Naive B cell (primary cell): ENCODE results near the gene ELAVL4. TPM values are rescaled to one million over a fixed set of nuclear protein-coding genes. Genes with fewer than 3 reads are reported as not detected.
A peak's percentile ranks its signal among the peaks of the same experiment; 100 is the strongest.

Source experiments
- ATAC-seq, 2 donors: fragments of 150-1000 bp; cut with Tn5 transposase; 2 replicates each; pipeline ENCODE4 v1.10.0; 2021; ENCODE audit warnings: low read depth in 2 of 2, mild to moderate bottlenecking in 2 of 2, moderate library complexity in 2 of 2
- DNase-seq: peaks from one replicate; pipeline ENCODE4 v3.0.0; 2022
- H3K27ac Mint-ChIP-seq, 6 donors: one replicate each; pipeline ENCODE4 v1.8.0; 2020 to 2022; ENCODE audit warnings: mild to moderate bottlenecking in 6 of 6, mixed read lengths in 6 of 6, moderate library complexity in 5 of 6, inconsistent platforms in 2 of 6
- H3K27me3 Mint-ChIP-seq, 3 donors: one replicate each; pipeline ENCODE4 v1.8.0; 2021 to 2022; ENCODE audit warnings: mixed read lengths in 3 of 3, mild to moderate bottlenecking in 1 of 3
- H3K36me3 Mint-ChIP-seq, 2 donors: one replicate each; pipeline ENCODE4 v1.8.0; 2020 to 2022; ENCODE audit warnings: mixed read lengths in 2 of 2, inconsistent platforms in 1 of 2, mild to moderate bottlenecking in 1 of 2
- H3K4me1 Mint-ChIP-seq, 3 donors: one replicate each; pipeline ENCODE4 v1.8.0; 2020 to 2022; ENCODE audit warnings: mixed read lengths in 3 of 3, inconsistent platforms in 1 of 3, mild to moderate bottlenecking in 1 of 3, moderate library complexity in 1 of 3
- H3K4me3 Mint-ChIP-seq, 8 donors: one replicate each; pipeline ENCODE4 v1.8.0; 2020 to 2022; ENCODE audit warnings: mild to moderate bottlenecking in 8 of 8, mixed read lengths in 8 of 8, moderate library complexity in 8 of 8, inconsistent platforms in 2 of 8
- H3K9me3 Mint-ChIP-seq, 7 donors: one replicate each; pipeline ENCODE4 v1.8.0; 2020 to 2022; ENCODE audit warnings: mixed read lengths in 7 of 7, mild to moderate bottlenecking in 5 of 7, inconsistent platforms in 2 of 7, moderate library complexity in 1 of 7
- polyA plus RNA-seq, 6 donors: library from polyadenylated mRNA; unstranded; fragments of 300-500 nt; fragmentation: Illumina TruSeq; gene quantifications; one replicate each; pipeline ENCODE4 v1.2.3, GENCODE V29; 2021; ENCODE audit warnings: low read depth in 6 of 6

Gene ELAVL4
- polyA plus RNA-seq, 6 donors from 2014 or later: not detected

DNA sequence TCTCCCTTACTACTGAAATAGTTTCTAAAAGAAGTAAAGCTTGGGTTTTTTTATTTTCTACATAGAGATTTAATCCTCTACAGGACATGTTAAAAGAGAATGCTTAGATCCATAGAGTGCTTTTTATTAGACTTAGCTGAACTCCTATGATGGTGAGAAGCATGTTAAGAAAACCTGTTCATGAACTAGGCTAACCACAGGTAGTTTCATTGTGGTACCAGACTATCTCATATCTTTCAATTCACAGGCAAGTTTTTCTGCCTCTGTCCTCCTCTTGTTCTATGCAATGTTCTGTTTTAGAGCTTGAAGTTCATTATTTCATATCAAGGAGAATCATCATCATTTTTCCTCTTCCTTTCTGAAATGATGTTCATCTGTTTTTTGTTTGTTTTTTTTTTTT is 65.4 kb downstream of the ELAVL4 start:
- ATAC-seq (no peak), DNase-seq (no peak)
- H3K9me3 Mint-ChIP-seq: no peaks in the 10 kb centered on the region
- no peaks in the 10 kb centered on the region for H3K36me3 Mint-ChIP-seq
- H3K27me3 Mint-ChIP-seq: peaks cover 0 to 7% (median 5%) of the 10 kb centered on the region in 3 donors
- no peak overlapping the region for H3K4me3 Mint-ChIP-seq
- peak overlapping the region in 1 of 6 donors; percentile 14 for H3K27ac Mint-ChIP-seq
- H3K4me1 Mint-ChIP-seq: no peaks in the 10 kb centered on the region

DNA sequence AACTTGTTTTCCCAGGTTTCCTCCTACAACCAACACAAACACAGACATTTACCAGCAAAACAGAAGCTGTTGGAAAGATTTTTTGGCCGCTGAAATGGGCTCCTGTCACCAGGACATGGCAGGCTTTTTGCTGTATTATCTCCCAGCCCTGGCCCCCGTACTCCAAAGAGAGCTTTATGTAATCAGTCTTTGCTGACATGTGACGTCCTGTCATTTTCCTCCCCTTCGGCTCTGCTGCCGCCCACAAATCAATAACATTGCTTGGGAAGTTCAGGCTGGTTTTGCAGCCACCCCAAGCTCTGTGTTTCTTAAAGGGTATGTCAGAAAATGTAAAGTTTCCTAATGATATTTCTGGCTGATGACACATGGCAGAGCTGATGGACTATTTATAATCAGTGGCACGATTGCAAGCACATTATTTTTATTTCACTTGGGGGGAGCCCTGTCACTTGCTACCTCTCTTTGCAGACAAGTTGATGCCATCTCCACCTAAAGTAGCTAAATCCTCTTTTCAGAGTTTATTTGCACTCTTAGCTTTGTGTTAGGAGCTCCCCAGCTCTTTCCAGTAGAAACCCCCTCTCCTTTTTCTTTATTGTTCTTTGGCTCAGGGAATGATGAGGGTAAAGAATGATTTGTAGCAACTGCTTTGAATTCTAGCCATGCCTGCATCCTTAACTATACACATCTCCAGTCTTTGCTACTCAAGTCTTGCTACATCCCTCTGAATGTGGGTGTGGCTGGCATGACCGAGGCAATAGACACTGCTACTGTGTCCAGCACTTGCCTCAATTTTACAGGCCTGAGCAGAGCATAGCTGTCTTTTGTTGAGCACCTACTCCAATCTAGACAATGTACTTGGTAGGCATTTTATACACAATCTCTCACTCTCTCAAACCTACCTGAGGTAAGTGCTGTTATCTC is 67.3 kb downstream of the ELAVL4 start:
- H3K4me3 Mint-ChIP-seq: no peak overlapping the region
- ATAC-seq: no peak

DNA sequence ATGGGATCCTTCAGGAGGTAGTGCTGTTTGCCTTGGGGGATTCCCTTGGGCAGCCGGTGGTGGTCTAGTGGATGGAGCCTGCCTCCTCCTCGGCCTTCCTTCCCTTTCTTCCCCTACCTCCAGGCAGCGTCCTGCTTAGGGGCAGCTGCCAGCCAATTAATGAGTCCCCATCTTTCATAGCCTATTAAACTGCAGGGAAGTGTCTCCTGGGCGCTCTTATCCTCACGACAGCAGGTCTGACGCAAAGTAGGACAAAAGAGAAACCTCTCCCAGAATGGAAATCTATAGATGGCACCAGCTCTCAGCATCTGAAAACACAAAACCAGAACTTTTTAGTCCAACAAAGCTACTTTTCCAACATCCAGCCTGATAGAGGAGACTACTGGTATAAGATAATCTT is 69.3 kb downstream of the ELAVL4 start:
- no peak for ATAC-seq

More for the DNA sequence above, 67.3 kb downstream of the ELAVL4 start:
- peaks cover 0 to 9% (median 7%) of the 10 kb centered on the region in 3 donors for H3K27me3 Mint-ChIP-seq
- H3K27ac Mint-ChIP-seq: no peak overlapping the region
- DNase-seq: no peak
- no peaks in the 10 kb centered on the region for H3K4me1 Mint-ChIP-seq
- no peaks in the 10 kb centered on the region for H3K36me3 Mint-ChIP-seq
- H3K9me3 Mint-ChIP-seq: no peaks in the 10 kb centered on the region

DNA sequence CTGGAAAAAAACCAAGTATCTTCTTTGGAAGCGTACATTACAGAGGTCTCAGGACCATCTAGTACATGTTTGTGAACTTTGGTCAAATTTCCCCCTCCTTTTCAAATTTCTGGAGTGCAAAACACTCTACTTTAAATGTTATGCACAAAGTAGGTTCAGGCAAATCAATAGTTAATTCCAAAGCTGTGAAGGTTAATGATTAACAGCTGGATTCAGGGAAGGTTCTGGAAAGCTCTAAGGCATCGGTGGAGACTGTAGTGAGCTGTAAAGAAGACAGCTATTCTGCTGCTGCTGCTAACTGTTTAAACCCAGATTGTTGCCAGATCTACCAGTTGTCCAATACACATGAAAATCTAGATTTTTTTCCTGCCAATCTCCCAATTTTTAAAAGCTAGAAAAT is 70.9 kb downstream of the ELAVL4 start:
- DNase-seq (no peak), ATAC-seq (no peak)
- Mint-ChIP-seq H3K27me3 (peaks cover 0 to 17% (median 9%) of the 10 kb centered on the region in 3 donors), H3K4me1 (peaks cover 0 to 8% (median 5%) of the 10 kb centered on the region in 3 donors), H3K4me3 (no peak overlapping the region), H3K36me3 (no peaks in the 10 kb centered on the region), H3K27ac (no peak overlapping the region), H3K9me3 (no peaks in the 10 kb centered on the region)

More for the DNA sequence above, 69.3 kb downstream of the ELAVL4 start:
- no peak for DNase-seq
- Mint-ChIP-seq H3K27ac (no peak overlapping the region), H3K36me3 (no peaks in the 10 kb centered on the region), H3K27me3 (peaks cover 0 to 9% (median 7%) of the 10 kb centered on the region in 3 donors), H3K4me1 (no peaks in the 10 kb centered on the region), H3K9me3 (no peaks in the 10 kb centered on the region), H3K4me3 (no peak overlapping the region)

DNA sequence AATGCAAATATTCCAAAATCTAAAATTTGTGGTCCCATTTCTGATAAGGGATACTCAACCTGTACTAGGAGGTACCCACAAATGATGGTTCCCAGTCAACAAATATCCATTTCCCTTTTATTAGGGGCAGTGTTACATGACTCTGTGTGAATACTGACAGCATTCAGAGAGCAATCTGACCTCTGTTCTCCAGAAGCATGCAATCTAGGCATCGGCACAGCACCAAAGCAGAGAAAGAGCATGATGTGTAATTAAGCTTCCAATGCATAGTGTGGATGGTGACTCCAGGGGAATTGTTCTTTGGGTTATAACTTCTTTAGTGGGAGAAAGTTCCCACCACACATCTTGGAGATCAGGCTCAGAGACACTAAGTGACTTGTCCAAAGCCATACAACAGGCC is 71.6 kb downstream of the ELAVL4 start:
- H3K27ac Mint-ChIP-seq: no peak overlapping the region
- no peaks in the 10 kb centered on the region for H3K9me3 Mint-ChIP-seq
- H3K4me3 Mint-ChIP-seq: no peak overlapping the region
- H3K4me1 Mint-ChIP-seq: peaks cover 0 to 8% (median 5%) of the 10 kb centered on the region in 3 donors
- no peaks in the 10 kb centered on the region for H3K36me3 Mint-ChIP-seq
- H3K27me3 Mint-ChIP-seq: peaks cover 0 to 20% (median 9%) of the 10 kb centered on the region in 3 donors
- ATAC-seq: no peak
- DNase-seq: no peak

DNA sequence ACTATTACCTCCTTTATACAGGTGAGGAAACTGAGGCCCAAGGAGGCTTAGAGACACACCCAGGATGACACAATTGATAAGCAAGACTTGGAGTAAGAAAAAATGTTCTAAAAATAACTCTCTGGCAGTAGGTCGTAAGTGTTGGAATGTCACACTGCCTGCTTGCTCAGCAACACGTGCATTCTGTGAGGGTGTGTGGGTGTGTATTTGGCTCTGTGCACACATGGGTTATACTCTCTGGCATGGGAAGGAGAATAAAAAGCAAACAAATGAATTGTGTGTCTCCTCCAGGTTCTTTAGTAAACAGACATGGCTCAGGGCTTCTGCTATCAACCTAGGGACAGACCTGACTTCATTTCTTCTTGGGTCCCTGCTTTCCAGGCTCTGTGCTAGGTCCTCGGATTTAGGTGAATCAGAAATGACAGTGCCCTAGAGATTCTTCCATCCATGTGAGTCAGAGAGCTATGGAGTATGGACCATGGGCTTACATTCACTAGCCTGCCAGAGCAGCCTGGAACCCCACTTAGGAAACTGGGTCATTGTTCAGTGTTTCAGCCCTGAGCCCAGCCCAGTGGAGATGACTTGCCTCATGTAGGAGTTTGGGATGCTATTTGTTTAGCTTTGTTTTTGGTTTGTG is 72.4 kb downstream of the ELAVL4 start:
- Mint-ChIP-seq H3K27ac (no peak overlapping the region), H3K4me3 (no peak overlapping the region), H3K27me3 (peaks cover 0 to 21% (median 9%) of the 10 kb centered on the region in 3 donors), H3K4me1 (peaks cover 0 to 8% (median 5%) of the 10 kb centered on the region in 3 donors), H3K36me3 (no peaks in the 10 kb centered on the region), H3K9me3 (no peaks in the 10 kb centered on the region)
- DNase-seq (no peak), ATAC-seq (no peak)

DNA sequence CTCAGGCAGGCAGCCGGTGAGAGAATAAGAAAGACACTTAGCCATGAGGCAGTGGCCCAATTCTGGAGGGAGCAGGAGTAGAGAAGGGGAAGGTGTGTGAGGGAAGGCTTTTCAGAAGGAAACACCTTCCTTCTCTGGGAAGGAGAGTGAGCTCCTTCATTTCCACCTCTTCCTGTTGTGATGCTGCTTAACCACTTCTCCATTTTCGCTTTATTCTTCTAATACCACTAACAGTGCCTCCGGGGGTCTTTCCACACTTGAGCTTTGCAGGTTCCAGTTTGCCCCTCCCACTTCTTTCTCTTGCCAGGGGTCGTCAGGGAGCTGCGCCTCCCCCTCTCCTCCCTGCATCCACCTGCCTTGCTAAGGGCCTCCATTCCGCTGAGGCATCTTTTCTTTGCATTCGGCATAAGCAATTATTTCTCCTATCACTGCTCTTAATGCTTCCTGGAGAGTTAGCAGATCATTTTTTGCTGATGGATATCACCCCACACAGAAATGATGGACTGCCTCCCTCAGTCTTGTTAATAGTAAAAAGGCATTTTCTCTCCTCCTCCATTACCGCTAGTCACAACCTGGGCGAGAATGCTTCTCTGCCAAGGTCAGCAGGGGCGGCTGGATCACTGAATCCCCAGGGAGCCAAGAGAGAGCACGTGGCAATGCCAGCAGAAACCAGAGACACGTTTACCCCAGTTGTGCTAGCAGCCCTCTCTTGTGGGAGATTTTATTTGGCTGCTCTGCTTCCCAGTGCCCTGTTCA is 74.8 kb downstream of the ELAVL4 start:
- H3K9me3 Mint-ChIP-seq: no peaks in the 10 kb centered on the region
- peak overlapping the region in 1 of 6 donors; percentile 10 for H3K27ac Mint-ChIP-seq
- DNase-seq: no peak
- H3K36me3 Mint-ChIP-seq: no peaks in the 10 kb centered on the region
- H3K4me3 Mint-ChIP-seq: peak overlapping the region in 1 of 8 donors; percentile 12
- ATAC-seq: no peak
- peaks cover 0 to 14% (median 4%) of the 10 kb centered on the region in 3 donors for H3K27me3 Mint-ChIP-seq
- peaks cover 0 to 8% (median 5%) of the 10 kb centered on the region in 3 donors for H3K4me1 Mint-ChIP-seq

DNA sequence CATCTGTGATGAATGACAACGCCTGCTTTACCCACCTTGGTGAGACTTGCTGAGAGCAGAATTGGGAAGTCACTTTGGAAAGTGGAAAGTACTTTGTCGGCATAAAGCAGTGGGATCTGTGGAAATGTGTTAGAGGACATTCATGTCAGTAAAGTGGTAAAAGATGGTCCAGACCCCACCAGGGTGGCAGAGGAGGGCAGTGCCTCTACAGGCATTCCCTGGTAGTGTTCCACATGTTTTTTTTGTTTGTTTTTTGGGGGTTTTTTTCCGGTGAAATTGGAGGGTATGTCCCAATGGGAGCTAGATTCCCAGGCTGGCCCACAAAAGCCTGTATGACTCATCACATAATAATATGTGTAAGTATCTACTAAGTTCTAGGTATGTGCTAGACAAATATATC is 80.6 kb downstream of the ELAVL4 start:
- H3K4me1 Mint-ChIP-seq: no peaks in the 10 kb centered on the region
- no peak for ATAC-seq
- no peak overlapping the region for H3K4me3 Mint-ChIP-seq
- no peaks in the 10 kb centered on the region for H3K36me3 Mint-ChIP-seq
- no peak overlapping the region for H3K27ac Mint-ChIP-seq
- no peak for DNase-seq
- H3K9me3 Mint-ChIP-seq: peaks cover 0 to 4% (median 0%) of the 10 kb centered on the region in 7 donors
- H3K27me3 Mint-ChIP-seq: peaks cover 0 to 4% (median 0%) of the 10 kb centered on the region in 3 donors

DNA sequence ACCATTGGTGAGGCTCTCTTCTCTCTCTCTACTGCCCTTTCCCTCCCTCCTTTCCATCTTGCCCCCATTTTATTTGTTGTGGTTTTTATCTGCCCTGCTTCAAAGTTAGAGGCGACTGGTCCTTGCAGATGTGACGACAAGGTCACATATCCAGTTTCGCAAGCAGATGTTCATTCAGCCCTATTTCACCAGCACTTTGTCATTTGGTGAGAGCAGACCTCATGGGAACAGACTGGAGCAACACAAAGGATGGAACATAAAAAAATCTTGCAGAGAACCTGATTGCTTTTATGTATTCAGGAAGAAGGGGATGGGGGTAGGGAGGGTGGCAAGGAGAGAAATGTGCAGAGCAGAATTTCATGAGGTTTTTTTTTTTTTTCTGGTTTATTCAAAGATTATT is 84.3 kb downstream of the ELAVL4 start:
- H3K4me1 Mint-ChIP-seq: no peaks in the 10 kb centered on the region
- DNase-seq (no peak), ATAC-seq (no peak)
- H3K4me3 Mint-ChIP-seq: no peak overlapping the region
- peaks cover 0 to 4% (median 0%) of the 10 kb centered on the region in 7 donors for H3K9me3 Mint-ChIP-seq
- no peaks in the 10 kb centered on the region for H3K36me3 Mint-ChIP-seq
- peak overlapping the region in 1 of 6 donors; percentile 1 for H3K27ac Mint-ChIP-seq
- H3K27me3 Mint-ChIP-seq: peaks cover 0 to 3% (median 0%) of the 10 kb centered on the region in 3 donors

DNA sequence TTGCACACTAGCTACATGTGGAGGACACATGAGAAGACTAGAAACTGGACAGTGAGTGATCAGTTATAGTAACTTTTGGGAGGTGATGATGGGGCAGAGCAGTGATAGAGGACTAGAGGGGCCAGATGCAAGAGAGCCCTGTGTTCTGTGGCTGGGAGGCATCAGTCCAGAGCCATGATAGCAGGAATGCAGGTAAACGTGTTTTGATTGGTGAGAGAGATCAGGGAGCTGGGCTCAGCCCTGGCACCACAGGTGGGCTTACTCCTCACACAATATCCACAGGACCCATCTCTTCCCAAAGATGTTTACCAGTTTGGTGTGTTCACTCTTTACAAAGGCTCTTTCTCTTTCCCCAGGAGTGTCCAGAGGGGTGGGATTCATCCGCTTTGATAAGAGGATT is 86.5 kb downstream of the ELAVL4 start:
- no peaks in the 10 kb centered on the region for H3K4me1 Mint-ChIP-seq
- DNase-seq: no peak
- peak overlapping the region in 1 of 8 donors; percentile 0 for H3K4me3 Mint-ChIP-seq
- no peaks in the 10 kb centered on the region for H3K36me3 Mint-ChIP-seq
- no peak for ATAC-seq
- H3K27ac Mint-ChIP-seq: peak overlapping the region in 1 of 6 donors; percentile 64
- peaks cover 0 to 4% (median 0%) of the 10 kb centered on the region in 7 donors for H3K9me3 Mint-ChIP-seq
- peaks cover 0 to 3% (median 0%) of the 10 kb centered on the region in 3 donors for H3K27me3 Mint-ChIP-seq

DNA sequence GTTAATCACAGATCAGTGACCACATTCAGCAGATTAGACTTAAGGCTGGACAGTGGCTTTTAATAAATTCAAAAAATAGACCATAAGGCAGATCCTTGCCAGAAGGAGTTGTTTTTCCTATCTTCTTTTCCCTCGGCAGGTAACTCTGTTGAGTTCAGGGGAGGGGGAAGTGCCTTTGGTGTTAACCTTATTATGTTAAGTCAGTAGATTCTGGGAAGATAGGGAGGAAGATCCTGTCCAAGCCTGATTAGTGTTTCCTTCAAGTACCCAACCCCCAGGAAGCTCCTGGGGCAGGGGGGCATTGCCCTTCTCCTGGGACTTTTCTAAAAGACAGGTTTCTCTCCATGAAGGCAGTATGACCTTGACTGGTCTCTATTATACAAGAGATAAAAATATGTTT is 87.4 kb downstream of the ELAVL4 start:
- no peaks in the 10 kb centered on the region for H3K4me1 Mint-ChIP-seq
- no peaks in the 10 kb centered on the region for H3K36me3 Mint-ChIP-seq
- H3K4me3 Mint-ChIP-seq: no peak overlapping the region
- no peak overlapping the region for H3K27ac Mint-ChIP-seq
- H3K9me3 Mint-ChIP-seq: no peaks in the 10 kb centered on the region
- H3K27me3 Mint-ChIP-seq: peaks cover 0 to 3% (median 0%) of the 10 kb centered on the region in 3 donors
- no peak for ATAC-seq
- no peak for DNase-seq

DNA sequence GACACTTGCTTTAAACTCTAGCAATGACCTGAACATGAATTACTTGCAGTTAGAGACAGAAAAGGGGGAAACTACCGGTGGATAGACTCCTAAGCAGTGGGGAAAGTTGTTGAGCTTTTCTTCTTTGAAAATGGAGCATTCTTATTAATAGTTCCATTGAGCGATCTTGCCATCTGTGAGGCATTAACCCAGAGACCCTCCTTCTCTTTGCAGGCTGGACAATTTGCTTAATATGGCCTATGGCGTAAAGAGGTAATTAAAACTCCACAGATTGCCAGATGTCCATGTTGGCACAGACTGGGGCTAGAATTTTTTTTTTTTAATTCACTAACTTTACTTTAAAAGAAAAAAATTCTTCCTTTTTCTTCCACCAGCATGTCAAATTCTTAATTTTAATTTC is 88.5 kb downstream of the ELAVL4 start:
- H3K4me1 Mint-ChIP-seq: no peaks in the 10 kb centered on the region

DNA sequence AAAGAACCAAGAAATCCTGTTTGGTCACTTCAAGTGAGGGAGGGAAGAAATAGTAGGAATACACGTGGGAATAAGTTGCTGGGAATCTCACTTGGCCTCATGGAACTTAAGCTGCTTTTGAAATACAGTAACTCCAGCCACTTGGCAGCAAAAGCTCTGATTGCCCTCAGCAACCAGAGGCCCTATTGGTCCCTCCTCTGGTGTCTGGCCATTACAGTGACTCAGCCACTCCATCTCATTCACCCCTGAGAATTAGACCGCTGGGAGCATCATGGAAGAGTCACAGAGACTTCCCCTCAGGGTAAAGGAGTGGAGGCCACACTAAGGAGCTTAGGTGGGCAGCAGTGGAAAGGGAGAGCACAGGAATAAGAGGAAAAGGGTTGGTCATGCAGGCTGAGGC is 99.6 kb downstream of the ELAVL4 start:
- Mint-ChIP-seq H3K9me3 (peaks cover 0 to 4% (median 0%) of the 10 kb centered on the region in 7 donors), H3K27ac (no peak overlapping the region), H3K27me3 (peaks cover 0 to 7% (median 7%) of the 10 kb centered on the region in 3 donors), H3K4me3 (no peak overlapping the region), H3K36me3 (no peaks in the 10 kb centered on the region), H3K4me1 (no peaks in the 10 kb centered on the region)
- ATAC-seq: no peak
- DNase-seq: no peak

More for the DNA sequence above, 88.5 kb downstream of the ELAVL4 start:
- Mint-ChIP-seq H3K36me3 (no peaks in the 10 kb centered on the region), H3K9me3 (no peaks in the 10 kb centered on the region), H3K4me3 (no peak overlapping the region), H3K27ac (no peak overlapping the region), H3K27me3 (peaks cover 0 to 3% (median 0%) of the 10 kb centered on the region in 3 donors)
- ATAC-seq: no peak
- no peak for DNase-seq
